Thoracic aorta (tissue), 2 donors: ENCODE results near the gene FAM83G. TPM values are rescaled to one million over a fixed set of nuclear protein-coding genes. Genes with fewer than 3 reads are reported as not detected.

Experiments used
- ATAC-seq: fragments of 150-250 bp; one replicate; pipeline ENCODE4 v1.8.0; 2017; ENCODE audit warnings: low read depth; ENCODE audit not compliant: insufficient number of reproducible peaks, low FRiP score
- DNase-seq: peaks from one replicate; pipeline ENCODE4 v3.0.0-alpha.2; 2020; ENCODE audit warnings: low spot score
- H3K27ac ChIP-seq, 2 donors: fragments of 200-600 bp; sonication (generic); 1 replicate in 1 of 2; 2 replicates in 1 of 2; pipeline ENCODE4 v1.5.1; 2016; ENCODE audit warnings: mild to moderate bottlenecking in 2 of 2, moderate library complexity in 2 of 2
- H3K27me3 ChIP-seq: fragments of 200-600 bp; sonication (generic); replicated peaks from 2 replicates; pipeline ENCODE4 v1.6.0; 2016; ENCODE audit warnings: mild to moderate bottlenecking; ENCODE audit not compliant: insufficient read depth
- H3K36me3 ChIP-seq: fragments of 200-600 bp; sonication (generic); one replicate; pipeline ENCODE4 v1.5.1; 2016
- H3K4me1 ChIP-seq, 2 donors: fragments of 200-600 bp; sonication (generic); 1 replicate in 1 of 2; 2 replicates in 1 of 2; pipeline versions ENCODE4 v1.5.1 to v1.6.0; 2016; ENCODE audit warnings: low read depth in 2 of 2, mild to moderate bottlenecking in 1 of 2; ENCODE audit not compliant: control insufficient read depth in 1 of 2
- H3K4me3 ChIP-seq: fragments of 200-600 bp; sonication (generic); 2 replicates; pipeline ENCODE4 v1.5.1; 2016; ENCODE audit warnings: mild to moderate bottlenecking
- H3K9me3 ChIP-seq: fragments of 200-600 bp; sonication (generic); 2 replicates; pipeline ENCODE4 v1.5.1; 2016
- CTCF ChIP-seq: fragments of 200-600 bp; sonication (generic); IDR thresholded peaks from one replicate; pipeline ENCODE4 v1.5.1; 2019; ENCODE audit warnings: antibody characterized with exemption
- total RNA-seq, 2 donors: library from RNA; depleted of rRNA; stranded (reverse); fragments of >200 nt; gene quantifications; one replicate each; pipeline versions ENCODE4 v1.1.0 to v1.2.3, GENCODE V29; 2016

FAM83G gene
- total RNA-seq, 2 donors from 2014 or later, result 10.8 to 19.8 TPM

DNA sequence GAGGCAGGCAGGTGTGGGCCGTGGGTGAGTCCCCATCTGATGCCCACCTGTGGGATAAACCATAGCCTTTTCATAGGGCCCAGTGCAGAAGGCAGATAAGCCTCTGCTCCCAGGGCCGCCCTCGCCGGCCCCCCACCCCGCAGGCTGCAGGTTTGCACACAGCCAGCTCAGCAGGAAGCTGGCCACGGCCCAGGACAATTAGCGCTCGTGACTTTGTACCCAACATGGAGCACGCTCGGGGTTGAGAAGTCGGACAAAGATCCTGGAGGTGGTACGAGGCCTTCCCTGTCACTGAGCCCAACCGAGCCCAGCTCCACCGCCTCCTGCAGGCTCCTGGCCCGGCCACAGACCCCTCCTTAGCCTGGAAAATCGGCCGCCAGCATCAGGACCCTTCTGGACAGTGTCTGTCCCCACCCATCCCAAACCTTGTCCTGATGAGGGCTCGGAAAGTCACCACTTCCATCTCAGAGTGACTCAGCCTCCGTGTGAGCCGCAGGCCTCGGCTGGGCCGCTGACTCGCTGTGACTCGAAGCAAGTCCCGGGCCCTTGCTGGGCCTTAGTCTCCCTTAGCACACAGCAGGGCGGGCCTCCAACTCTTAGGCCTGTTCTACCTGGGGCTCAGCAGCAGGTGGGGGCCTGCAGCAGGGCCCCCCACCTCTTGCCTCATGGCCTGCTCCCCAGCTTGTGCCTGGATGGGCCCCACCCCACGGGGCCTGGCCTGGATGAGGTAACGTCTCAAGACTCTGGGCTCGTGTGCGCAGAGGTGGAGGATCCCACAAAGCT is 22.7 kb downstream of the FAM83G start:
- Histone ChIP-seq H3K9me3 (no peaks in the 10 kb centered on the region), H3K4me3 (no peak overlapping the region), H3K27me3 (no peaks in the 10 kb centered on the region), H3K27ac (no peak overlapping the region), H3K36me3 (peaks cover 22% of the 10 kb centered on the region), H3K4me1 (no peaks in the 10 kb centered on the region)
- ATAC-seq (no peak), DNase-seq (peak; percentile 15)
- TF ChIP-seq CTCF, result no peak

DNA sequence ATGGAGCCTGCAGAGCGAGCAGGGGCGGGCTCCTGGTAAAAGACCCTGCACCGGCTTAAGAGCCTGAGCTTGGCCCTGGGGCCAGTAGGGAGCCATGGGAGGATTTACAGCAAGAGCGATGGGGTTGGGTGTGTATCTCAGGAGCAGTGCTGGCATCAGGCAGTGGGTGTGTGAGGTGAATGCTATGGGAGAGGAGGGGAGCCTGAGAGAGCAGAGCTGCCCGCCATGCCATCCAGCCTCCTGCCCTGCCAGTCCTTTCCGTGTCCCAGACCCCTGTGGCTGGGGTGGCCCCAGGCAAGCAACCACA is 23.3 kb downstream of the FAM83G start:
- no peaks in the 10 kb centered on the region for H3K9me3 ChIP-seq
- DNase-seq (no peak), ATAC-seq (no peak)
- H3K36me3 ChIP-seq, result peaks cover 19% of the 10 kb centered on the region
- no peak for TF ChIP-seq CTCF
- no peaks in the 10 kb centered on the region for H3K27me3 ChIP-seq
- H3K4me3 ChIP-seq, result no peak overlapping the region
- no peak overlapping the region for H3K27ac ChIP-seq
- H3K4me1 ChIP-seq, result no peaks in the 10 kb centered on the region

GRCh38 chr17:18980682-18981334 is 23.8 kb downstream of the FAM83G start:
- H3K4me1 ChIP-seq, result no peaks in the 10 kb centered on the region
- no peak overlapping the region for H3K27ac ChIP-seq
- H3K9me3 ChIP-seq, result no peaks in the 10 kb centered on the region
- peaks cover 19% of the 10 kb centered on the region for H3K36me3 ChIP-seq
- no peak overlapping the region for H3K4me3 ChIP-seq
- ATAC-seq, result no peak
- no peak for DNase-seq
- no peak for TF ChIP-seq CTCF
- no peaks in the 10 kb centered on the region for H3K27me3 ChIP-seq

DNA sequence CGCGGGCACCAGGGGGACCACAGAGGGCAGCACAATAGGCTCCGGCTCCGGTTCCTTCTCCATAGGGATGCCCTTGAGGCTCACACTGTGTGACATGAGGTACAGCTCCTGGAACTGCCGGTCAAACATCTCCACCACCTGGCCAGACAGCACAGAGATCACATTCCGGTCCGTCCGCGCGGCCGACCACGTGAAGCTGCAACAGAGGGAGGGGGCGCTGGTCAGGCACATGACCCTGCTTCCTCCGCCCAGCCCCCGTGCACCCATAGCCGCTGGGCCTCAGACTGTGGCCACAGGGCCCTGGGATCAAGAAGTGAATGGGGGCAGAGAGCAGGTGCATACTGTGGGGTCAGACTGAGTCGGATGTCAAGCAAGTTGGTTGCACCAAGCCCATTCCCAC is 25.9 kb downstream of the FAM83G start:
- no peaks in the 10 kb centered on the region for H3K27me3 ChIP-seq
- peaks cover 19% of the 10 kb centered on the region for H3K36me3 ChIP-seq
- TF ChIP-seq CTCF, result no peak
- DNase-seq (no peak), ATAC-seq (no peak)
- H3K27ac ChIP-seq, result no peak overlapping the region
- H3K4me3 ChIP-seq, result no peak overlapping the region
- no peaks in the 10 kb centered on the region for H3K9me3 ChIP-seq
- H3K4me1 ChIP-seq, result no peaks in the 10 kb centered on the region

- ATAC-seq, result no peak
- no peaks in the 10 kb centered on the region for H3K27me3 ChIP-seq
- H3K4me1 ChIP-seq, result no peaks in the 10 kb centered on the region
- no peak overlapping the region for H3K4me3 ChIP-seq
- no peak for DNase-seq
- no peak overlapping the region for H3K27ac ChIP-seq
- no peaks in the 10 kb centered on the region for H3K9me3 ChIP-seq
- peaks cover 19% of the 10 kb centered on the region for H3K36me3 ChIP-seq
- no peak for TF ChIP-seq CTCF
Observed at GRCh38 chr17:18978050-18978449, 26.5 kb downstream of the FAM83G start.
